Activated B cell treated with CpG ODN at 0.5 μM for 24 hours (primary cell): ENCODE measurements around the gene ENKUR. TPM values are rescaled to one million over a fixed set of nuclear protein-coding genes. Genes with fewer than 3 reads are reported as not detected.

Experiments used
- ATAC-seq: fragments of 200-7000 bp; cut with Tn5 transposase; one replicate; pipeline ENCODE4 v1.10.0; 2021; ENCODE audit warnings: low read depth, mild to moderate bottlenecking, moderate library complexity
- CTCF ChIA-PET: fragments of 350-600 bp; sonication (Branson Sonifier 250); formaldehyde crosslinking; loops from one replicate; lab custom pipeline; 2021; ENCODE audit warnings: antibody characterized with exemption; lab: Charles Lee
- POLR2A ChIA-PET: fragments of 350-600 bp; sonication (Branson Sonifier 250); formaldehyde crosslinking; loops from one replicate; lab custom pipeline; 2021; ENCODE audit warnings: antibody characterized with exemption; lab: Charles Lee
- DNase-seq: peaks from one replicate; pipeline ENCODE4 v3.0.0; 2022
- H3K27ac Mint-ChIP-seq: one replicate; pipeline ENCODE4 v1.8.0; 2020; ENCODE audit warnings: mixed read lengths
- H3K27me3 Mint-ChIP-seq: one replicate; pipeline ENCODE4 v1.8.0; 2021; ENCODE audit warnings: mixed read lengths
- H3K36me3 Mint-ChIP-seq: one replicate; pipeline ENCODE4 v1.8.0; 2021; ENCODE audit warnings: low read depth, mixed read lengths
- H3K4me1 Mint-ChIP-seq: one replicate; pipeline ENCODE4 v1.8.0; 2021; ENCODE audit warnings: mixed read lengths
- H3K4me3 Mint-ChIP-seq: one replicate; pipeline ENCODE4 v1.8.0; 2020; ENCODE audit warnings: mild to moderate bottlenecking, mixed read lengths
- H3K9me3 Mint-ChIP-seq: one replicate; pipeline ENCODE4 v1.8.0; 2020; ENCODE audit warnings: mixed read lengths
- CTCF ChIP-seq: fragments of 200-600 bp; IDR thresholded peaks from one replicate; pipeline ENCODE4 v1.8.0; 2022; ENCODE audit warnings: antibody characterized with exemption, mild to moderate bottlenecking
- intact Hi-C: fragments of 100-400 bp; cut with micrococcal nuclease; formaldehyde crosslinking; loops from one replicate; pipeline ENCODE4 v1.15.1; 2024
- total RNA-seq: library from RNA; stranded (reverse); gene quantifications from 2 replicates; pipeline ENCODE4 v1.2.3, GENCODE V29; 2022

ENKUR gene
- total RNA-seq, 1 donor from 2014 or later: not detected

- Mint-ChIP-seq H3K4me3 (no peak overlapping the region), H3K4me1 (no peaks in the 10 kb centered on the region), H3K9me3 (no peaks in the 10 kb centered on the region), H3K27me3 (peaks cover 20% of the 10 kb centered on the region), H3K27ac (no peak overlapping the region), H3K36me3 (no peaks in the 10 kb centered on the region)
- DNase-seq (no peak), ATAC-seq (no peak)
- CTCF ChIA-PET: no interaction called here
- intact Hi-C loops: no loop called here
- TF ChIP-seq CTCF: no peak
- POLR2A ChIA-PET: no interaction called here
Observed at GRCh38 chr10:25050402-25050801, 34.4 kb upstream of the ENKUR start.

- intact Hi-C loops: no loop called here
- ATAC-seq: no peak
- POLR2A ChIA-PET: no interaction called here
- no peak overlapping the region for H3K27ac Mint-ChIP-seq
- H3K9me3 Mint-ChIP-seq: no peaks in the 10 kb centered on the region
- peaks cover 20% of the 10 kb centered on the region for H3K27me3 Mint-ChIP-seq
- H3K36me3 Mint-ChIP-seq: no peaks in the 10 kb centered on the region
- TF ChIP-seq CTCF: no peak
- no peak overlapping the region for H3K4me3 Mint-ChIP-seq
- CTCF ChIA-PET: no interaction called here
- no peaks in the 10 kb centered on the region for H3K4me1 Mint-ChIP-seq
- DNase-seq: no peak
Observed at GRCh38 chr10:25049966-25050365, 34.0 kb upstream of the ENKUR start.

GRCh38 chr10:25048450-25048849, 32.5 kb upstream of the ENKUR start:
- Mint-ChIP-seq H3K27me3 (peaks cover 22% of the 10 kb centered on the region), H3K4me1 (no peaks in the 10 kb centered on the region), H3K9me3 (no peaks in the 10 kb centered on the region), H3K36me3 (no peaks in the 10 kb centered on the region), H3K27ac (no peak overlapping the region), H3K4me3 (no peak overlapping the region)
- TF ChIP-seq CTCF: no peak
- ChIA-PET CTCF (no interaction called here), POLR2A (no interaction called here)
- ATAC-seq: no peak
- DNase-seq: no peak
- intact Hi-C loops: no loop called here

GRCh38 chr10:25047591-25048301, 31.8 kb upstream of the ENKUR start:
- ChIA-PET CTCF (no interaction called here), POLR2A (no interaction called here)
- Mint-ChIP-seq H3K9me3 (no peaks in the 10 kb centered on the region), H3K4me3 (no peak overlapping the region), H3K4me1 (no peaks in the 10 kb centered on the region), H3K27me3 (peaks cover 22% of the 10 kb centered on the region), H3K36me3 (no peaks in the 10 kb centered on the region), H3K27ac (no peak overlapping the region)
- no peak for TF ChIP-seq CTCF
- ATAC-seq (no peak), DNase-seq (no peak)
- intact Hi-C loops: no loop called here

GRCh38 chr10:25047088-25047487, 31.1 kb upstream of the ENKUR start:
- Mint-ChIP-seq H3K27me3 (peaks cover 22% of the 10 kb centered on the region), H3K27ac (no peak overlapping the region), H3K4me1 (no peaks in the 10 kb centered on the region), H3K36me3 (no peaks in the 10 kb centered on the region), H3K4me3 (no peak overlapping the region), H3K9me3 (no peaks in the 10 kb centered on the region)
- intact Hi-C loops: no loop called here
- CTCF ChIA-PET: no interaction called here
- no peak for DNase-seq
- ATAC-seq: no peak
- TF ChIP-seq CTCF: no peak
- POLR2A ChIA-PET: no interaction called here
